K562 treated with DMSO at 1 percent for 24 hours (cell line): ENCODE results near the gene CBL. TPM values are rescaled to one million over a fixed set of nuclear protein-coding genes. Genes with fewer than 3 reads are reported as not detected.

Experiments used
- total RNA-seq: library from RNA; unstranded; fragments of 300-600 nt; gene quantifications from 2 replicates; pipeline ENCODE4 v1.2.3, GENCODE V29; 2022; ENCODE audit warnings: low read depth; ENCODE audit not compliant: insufficient read depth

CBL gene
- total RNA-seq, result 10.6 and 13.0 TPM in 2 replicates

GRCh38 chr11:119205574-119206510 is at the start of gene CBL:
CBL (plus strand) TSS chr11:119206339; CDS start chr11:119206418, 79 bp downstream.

GRCh38 chr11:119168471-119169281 is 37.5 kb upstream of the CBL start, which contains the start of gene NLRX1:
NLRX1 (plus strand) TSS chr11:119168725; CDS start chr11:119171404, 2,679 bp downstream.

GRCh38 chr11:119316729-119317591 is 110.8 kb downstream of the CBL start, which contains the start of gene MCAM:
MCAM (minus strand) TSS chr11:119317130; CDS start chr11:119317101, 29 bp downstream.

GRCh38 chr11:119334174-119334930 is 128.2 kb downstream of the CBL start, which contains the start of gene RNF26:
RNF26 (plus strand) TSS chr11:119334527; CDS start chr11:119335123, 596 bp downstream.

GRCh38 chr11:119340335-119341221 is 134.4 kb downstream of the CBL start, which contains the start of gene C1QTNF5:
C1QTNF5 (minus strand) TSS chr11:119340883; CDS start chr11:119340397, 486 bp downstream.

GRCh38 chr11:119346605-119347004 is 140.5 kb downstream of the CBL start, which contains the start of gene MFRP:
MFRP (minus strand) TSS chr11:119346705; CDS start chr11:119346513, 192 bp downstream.

Other genes starting within 250 kb of the CBL start
- gene FOXR1, start 234.6 kb upstream of the CBL start, total RNA-seq, result not detected in 2 replicates
- 9.1 and 9.2 TPM in 2 replicates for gene CENATAC, start 208.2 kb upstream of the CBL start, total RNA-seq
- 1,285 and 1,475 TPM in 2 replicates for gene RPS25, start 188.0 kb upstream of the CBL start, total RNA-seq
- gene TRAPPC4, start 187.6 kb upstream of the CBL start, total RNA-seq, result 150 and 152 TPM in 2 replicates
- gene SLC37A4, start 175.5 kb upstream of the CBL start, total RNA-seq, result 44.9 and 46.7 TPM in 2 replicates
- gene HYOU1, start 149.1 kb upstream of the CBL start, total RNA-seq, result 171 and 174 TPM in 2 replicates
- 28.9 and 34.3 TPM in 2 replicates for gene VPS11, start 138.5 kb upstream of the CBL start, total RNA-seq
- 60.8 and 72.6 TPM in 2 replicates for gene HMBS, start 121.5 kb upstream of the CBL start, total RNA-seq
- gene DPAGT1, start 104.5 kb upstream of the CBL start, total RNA-seq, result 43.3 and 51.9 TPM in 2 replicates
- gene C2CD2L, start 99.0 kb upstream of the CBL start, total RNA-seq, result 41.4 and 44.2 TPM in 2 replicates
- gene HINFP, start 84.8 kb upstream of the CBL start, total RNA-seq, result 25.6 and 31.5 TPM in 2 replicates
- not detected in 2 replicates for gene ABCG4, start 57.3 kb upstream of the CBL start, total RNA-seq
- gene NLRX1, start 37.6 kb upstream of the CBL start, total RNA-seq, result 4.2 and 5.4 TPM in 2 replicates
- not detected in 2 replicates for gene NHERF4, start 20.9 kb upstream of the CBL start, total RNA-seq
- 33.0 and 34.9 TPM in 2 replicates for gene MCAM, start 110.8 kb downstream of the CBL start, total RNA-seq
- 69.1 and 69.4 TPM in 2 replicates for gene RNF26, start 128.2 kb downstream of the CBL start, total RNA-seq
- gene C1QTNF5, start 134.5 kb downstream of the CBL start, total RNA-seq, result 0.58 and 1.7 TPM in 2 replicates
- gene MFRP, start 140.4 kb downstream of the CBL start, total RNA-seq, result not detected in 2 replicates
- gene USP2, start 175.4 kb downstream of the CBL start, total RNA-seq, result 7.8 and 8.0 TPM in 2 replicates
- not detected in 2 replicates for gene THY1, start 216.8 kb downstream of the CBL start, total RNA-seq